Cerebellar cortex (tissue), 1 donor: ENCODE data around the gene AP2A2.
"Not testable (repeated sequence)": the region's sequence is repeated elsewhere in the genome, so short reads cannot be mapped to it uniquely, and the experiment has no call there.

Experiments used
- DNase-seq: peaks from one replicate; pipeline ENCODE4 v3.0.0-alpha.2; 2015; ENCODE audit warnings: low spot score

The AP2A2 gene

DNA sequence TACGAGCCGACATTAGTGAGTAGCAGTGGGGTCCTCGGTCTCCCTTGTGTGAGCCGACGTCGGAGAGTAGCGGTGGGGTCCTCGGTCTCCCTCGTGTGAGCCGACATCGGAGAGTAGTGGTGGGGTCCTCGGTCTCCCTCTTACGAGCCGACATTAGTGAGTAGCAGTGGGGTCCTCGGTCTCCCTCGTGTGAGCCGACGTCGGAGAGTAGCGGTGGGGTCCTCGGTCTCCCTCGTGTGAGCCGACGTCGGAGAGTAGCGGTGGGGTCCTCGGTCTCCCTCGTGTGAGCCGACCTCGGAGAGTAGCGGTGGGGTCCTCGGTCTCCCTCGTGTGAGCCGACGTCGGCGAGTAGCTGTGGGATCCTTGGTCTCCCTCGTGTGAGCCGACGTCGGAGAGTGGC lies 49.7 kb downstream of the AP2A2 start:
- DNase-seq, result not testable (repeated sequence)

DNA sequence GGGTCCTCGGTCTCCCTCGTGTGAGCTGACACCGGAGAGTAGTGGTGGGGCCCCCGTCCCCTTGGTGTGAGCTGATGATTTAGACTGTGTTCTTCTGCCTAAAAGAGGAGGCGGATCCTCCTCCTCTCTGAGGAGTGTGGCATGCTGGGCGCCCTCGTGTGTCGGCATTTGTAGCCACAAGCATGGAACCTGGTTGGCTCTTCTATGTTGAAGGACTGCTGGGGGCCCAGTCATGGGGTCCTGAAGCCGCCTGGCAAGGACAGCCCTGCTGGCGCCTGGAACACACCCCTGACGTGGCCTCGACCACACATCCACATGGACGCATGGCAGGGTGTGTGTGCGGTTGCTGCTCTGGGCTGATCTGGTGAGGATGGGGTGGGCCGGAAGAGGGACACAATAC lies 50.2 kb downstream of the AP2A2 start:
- DNase-seq, result peak; percentile 71

DNA sequence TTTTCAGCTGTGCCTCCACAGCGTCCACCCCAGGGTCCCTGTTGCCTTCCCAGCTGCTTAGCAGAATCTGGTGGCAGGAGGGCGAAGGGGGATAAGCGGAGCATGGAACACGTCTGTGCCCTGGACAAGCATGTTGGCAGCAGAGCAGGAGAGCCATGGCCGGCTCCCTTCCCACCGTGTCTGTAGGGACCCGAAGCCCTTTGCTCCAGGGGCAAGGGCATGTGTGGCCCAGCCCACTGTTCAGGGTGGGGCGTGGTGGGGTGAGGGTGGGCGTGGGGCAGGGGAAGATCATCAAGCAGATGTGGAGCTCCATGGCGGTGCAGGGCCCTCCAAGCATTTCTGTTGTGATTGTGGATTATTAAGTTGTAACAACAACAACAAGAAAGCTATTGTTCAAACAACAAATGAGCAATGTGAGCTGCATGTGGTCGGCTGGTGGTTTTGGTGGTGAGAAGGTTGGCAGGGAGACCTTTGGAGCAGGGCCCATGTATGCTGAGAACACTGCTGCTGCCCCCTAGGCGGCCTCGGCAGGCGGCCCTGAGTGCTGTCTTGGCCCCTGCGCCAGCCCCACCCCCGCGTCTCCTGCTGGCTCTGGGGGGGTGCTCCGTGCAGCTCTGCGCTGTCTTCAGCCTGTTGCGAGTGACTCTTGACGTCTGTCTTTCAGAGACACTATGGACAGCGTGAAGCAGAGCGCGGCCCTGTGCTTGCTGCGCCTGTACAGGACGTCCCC lies 50.9 kb downstream of the AP2A2 start:
- DNase-seq, result no peak

DNA sequence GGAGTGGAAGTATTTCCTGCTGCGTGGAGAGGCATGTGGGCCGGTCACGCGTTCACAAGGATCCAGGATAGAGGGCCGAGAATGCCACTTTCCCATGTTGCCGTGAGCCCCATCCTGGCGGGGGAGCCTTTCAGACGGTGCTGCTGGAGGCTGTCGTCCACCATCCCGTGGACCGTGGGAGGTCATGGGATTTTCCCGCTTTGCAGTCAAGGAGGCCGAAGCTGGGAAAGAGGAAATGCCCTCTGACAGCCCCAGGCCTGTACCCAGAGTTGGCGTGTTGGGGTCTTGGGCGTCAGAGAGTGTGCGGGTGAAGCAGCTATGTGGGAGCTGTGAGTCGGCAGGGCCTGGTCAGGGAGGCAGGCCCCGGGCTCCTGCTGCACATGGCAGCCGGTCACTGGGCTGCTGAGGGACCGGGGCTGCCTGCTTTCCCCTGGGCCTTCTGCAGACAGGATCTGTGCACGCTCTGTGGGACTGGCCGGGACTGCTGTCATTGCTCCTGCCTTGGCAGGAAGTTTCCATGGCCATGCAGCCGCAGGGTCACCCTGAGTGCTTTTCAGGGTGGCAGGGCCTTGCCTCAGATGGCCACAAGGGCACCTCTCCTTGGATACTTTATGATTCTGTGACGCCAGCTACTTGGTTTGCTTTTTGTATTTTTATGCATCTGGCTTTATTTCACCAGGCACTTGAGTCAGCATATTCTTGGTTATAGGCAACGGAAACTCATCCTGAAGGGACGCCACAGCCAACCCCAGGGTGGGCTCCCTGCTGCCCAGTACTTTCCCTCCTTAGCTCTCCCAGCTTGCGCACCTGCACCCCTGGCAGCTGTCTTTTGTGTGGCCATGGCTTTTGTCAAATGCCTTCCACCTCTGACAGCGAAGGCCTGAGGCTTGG lies 52.4 kb downstream of the AP2A2 start:
- no peak for DNase-seq

DNA sequence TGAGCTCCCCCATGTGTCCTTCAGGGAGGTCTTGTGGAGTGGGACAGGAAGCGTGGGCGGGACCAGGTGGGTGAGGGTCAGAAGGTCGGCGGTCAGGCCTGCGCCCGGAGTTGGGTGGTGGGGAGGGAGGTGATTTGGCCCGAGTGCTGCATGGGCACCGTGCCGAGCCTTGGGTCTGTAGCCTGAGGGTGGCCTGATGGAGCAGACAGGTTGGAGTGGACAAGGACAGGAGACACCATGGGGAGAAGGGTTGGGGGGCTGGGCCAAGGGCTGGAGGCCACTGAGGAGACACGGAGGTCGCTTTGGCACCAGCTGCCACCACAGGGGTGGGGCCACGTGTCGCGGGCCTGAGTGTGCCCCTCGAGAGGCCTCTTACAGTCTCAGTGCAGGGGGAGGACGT lies 53.1 kb downstream of the AP2A2 start:
- no peak for DNase-seq

DNA sequence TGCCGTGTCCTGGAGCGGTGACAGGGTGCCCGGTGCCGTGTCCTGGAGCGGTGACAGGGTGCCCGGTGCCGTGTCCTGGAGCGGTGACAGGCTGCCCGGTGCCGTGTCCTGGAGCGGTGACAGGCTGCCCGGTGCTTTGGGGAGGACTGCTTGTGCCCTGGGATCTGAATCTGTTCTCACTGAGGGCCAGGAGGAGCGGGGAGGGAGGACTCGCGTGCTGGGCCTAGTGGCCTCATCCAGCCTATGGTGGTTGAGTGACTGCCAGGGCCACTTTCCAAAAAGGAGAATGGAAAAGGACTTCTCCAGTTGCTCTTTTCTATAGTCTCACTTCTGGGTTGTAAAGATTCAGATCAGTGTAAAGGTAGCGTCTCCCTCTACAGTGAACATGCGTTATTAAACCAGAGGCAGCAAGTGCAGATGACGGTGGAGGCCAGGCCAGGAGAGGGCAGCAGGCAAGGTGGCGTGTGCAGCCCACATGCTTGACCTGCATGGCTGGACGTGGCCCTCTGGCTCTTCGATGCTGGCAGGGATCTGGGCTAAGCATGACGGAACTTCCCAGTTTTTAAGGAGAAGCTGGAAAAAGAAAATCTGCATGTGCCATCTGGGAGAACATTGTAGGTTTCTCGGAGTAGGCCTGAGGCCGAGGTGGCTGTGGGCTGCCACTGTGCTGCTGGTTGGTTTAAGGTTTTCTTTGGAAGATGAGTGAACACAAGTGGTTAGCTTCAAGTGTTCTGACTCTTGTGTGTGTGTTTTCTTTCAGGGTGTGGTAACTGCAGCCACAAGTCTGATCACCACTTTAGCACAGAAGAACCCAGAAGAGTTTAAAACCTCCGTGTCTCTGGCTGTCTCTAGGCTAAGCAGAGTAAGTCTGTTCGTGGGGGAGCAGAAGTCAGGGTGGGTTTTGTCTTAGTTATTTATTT lies 55.0 kb downstream of the AP2A2 start:
- peak; percentile 81 for DNase-seq

DNA sequence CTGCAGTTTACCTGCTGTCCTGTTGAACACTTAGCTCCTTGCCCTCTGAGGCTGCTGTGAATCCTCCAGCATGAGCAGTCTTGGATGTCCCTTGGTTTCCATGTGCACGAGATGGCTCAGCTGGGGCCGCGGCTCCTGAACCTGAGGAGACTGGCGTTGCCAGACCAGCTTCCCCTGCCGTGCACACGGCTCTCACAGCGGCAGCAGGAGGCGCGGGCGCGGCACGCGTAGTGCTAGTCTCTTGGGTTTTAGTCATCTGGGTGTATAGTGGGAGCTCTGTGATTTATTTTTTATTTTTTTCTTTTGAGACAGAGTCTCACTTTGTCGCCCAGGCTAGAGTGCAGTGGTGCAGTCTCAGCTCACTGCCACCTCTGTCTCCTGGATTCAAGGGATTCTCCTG lies 56.1 kb downstream of the AP2A2 start:
- DNase-seq, result no peak

DNA sequence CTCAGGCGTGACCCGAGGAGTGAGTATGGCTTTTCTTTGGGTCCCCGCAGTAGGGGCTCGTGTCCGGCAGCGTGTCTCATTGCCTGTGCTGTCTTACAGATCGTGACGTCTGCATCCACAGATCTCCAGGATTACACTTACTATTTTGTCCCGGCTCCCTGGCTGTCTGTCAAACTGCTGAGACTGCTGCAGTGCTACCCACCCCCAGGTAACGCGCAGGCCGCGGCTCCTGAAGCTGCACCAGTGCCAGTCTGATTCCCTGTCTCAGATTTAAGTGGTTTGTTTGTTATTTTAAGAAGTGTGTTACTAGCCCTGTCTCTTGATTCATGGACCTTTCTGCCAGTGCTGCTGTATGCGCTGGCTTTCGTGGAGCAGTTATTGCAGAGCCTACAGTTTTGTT lies 58.9 kb downstream of the AP2A2 start:
- DNase-seq, result no peak

DNA sequence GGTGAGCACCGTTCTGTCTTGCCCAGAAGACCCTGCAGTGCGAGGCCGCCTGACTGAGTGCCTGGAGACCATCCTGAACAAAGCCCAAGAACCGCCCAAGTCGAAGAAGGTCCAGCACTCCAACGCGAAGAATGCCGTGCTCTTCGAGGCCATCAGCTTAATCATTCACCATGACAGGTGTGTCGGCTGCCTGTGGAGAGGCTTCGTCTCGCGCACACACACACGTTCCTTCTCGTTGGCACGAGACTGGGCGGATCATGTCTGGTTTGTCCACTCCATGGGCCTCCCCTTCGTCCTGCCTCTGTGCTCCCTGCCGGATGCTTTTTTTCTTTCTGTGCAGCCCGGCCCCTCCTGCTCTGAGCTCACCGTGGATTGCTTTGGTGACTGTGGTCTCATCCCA lies 59.7 kb downstream of the AP2A2 start:
- DNase-seq, result no peak

DNA sequence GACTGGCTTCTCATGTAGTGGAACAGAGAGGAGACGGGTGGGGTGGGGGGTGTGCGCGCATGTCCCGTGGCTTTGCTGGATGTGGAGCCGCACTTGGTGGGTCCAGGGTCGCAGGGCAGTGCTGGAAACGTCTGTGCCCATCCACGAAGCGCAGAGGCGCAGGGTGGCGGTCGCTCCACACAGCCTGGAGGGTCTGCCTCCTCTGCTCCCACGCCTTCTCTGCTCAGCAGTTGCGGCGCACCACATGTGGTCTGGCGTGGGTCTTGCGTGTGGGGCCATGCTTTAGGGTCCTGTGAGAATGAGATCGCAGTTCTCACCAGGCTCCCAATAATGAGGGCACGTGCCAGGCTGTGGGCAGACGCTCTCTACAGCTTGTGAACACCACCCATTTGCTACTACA lies 60.2 kb downstream of the AP2A2 start:
- DNase-seq, result no peak

DNA sequence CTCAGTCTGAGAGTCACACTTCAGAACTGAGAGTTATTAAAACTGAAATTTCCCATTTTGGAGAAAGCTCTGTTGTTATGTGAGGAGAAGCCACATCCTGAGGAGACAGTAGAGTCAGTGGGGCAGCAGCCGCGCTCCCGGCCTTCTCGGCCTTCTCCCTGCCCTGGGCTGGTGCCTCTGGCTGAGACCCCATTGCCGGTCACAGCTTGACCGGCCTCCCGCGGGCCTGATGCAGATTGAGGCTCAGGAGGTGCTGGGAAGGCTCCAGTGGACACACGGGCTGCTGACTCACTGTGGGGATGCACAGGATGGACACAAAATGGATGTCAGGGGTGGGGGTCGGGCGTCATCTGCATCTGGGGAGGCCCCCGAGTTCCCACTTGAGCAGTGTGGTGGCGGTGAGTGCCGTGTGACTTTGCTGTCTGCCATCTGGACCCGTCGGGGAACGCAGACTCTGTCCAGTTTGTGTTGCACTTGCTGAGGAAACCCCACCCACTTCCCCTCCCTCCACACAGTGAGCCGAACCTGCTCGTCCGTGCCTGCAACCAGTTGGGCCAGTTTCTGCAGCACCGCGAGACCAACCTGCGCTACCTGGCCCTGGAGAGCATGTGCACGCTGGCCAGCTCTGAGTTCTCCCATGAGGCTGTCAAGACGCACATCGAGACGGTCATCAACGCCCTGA lies 60.7 kb downstream of the AP2A2 start:
- DNase-seq, result peak; percentile 77

DNA sequence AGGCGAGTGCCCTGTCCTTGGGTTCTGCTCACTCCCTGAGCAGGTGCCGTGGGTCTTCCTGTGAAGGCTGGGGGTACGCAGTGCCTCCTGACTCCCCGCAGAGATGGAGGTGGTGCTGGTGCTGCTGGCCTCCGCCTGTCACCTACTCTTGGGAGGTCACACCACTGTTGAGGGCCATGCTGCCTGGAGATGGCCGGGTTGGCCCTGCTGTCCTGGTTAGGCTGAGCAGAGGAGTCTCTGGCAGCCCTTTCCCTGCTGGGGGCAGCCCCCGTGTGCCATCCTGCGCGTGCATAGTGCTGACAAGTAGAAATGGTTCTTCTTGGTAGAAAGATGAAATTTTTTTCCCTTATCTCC lies 61.3 kb downstream of the AP2A2 start:
- no peak for DNase-seq

DNA sequence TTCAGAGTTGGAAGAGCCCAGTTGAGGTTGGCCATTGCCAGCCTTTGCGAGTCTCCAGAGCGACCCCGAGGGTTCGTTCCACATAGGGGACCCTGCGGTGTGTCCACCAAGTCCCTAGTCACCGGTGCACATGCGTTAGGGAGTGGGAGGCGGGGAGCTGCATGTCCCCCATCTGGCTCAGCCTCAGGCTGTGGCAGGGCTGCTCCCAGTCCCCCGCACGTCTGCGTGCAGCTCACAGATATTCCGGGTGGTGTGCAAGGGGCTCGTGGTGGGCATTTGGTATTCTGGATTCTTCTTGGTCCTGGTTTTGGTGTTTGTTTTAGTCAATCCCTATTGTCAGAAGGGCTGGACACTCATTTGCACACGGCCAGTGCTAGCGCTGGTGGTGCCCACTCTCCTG lies 62.0 kb downstream of the AP2A2 start:
- no peak for DNase-seq

DNA sequence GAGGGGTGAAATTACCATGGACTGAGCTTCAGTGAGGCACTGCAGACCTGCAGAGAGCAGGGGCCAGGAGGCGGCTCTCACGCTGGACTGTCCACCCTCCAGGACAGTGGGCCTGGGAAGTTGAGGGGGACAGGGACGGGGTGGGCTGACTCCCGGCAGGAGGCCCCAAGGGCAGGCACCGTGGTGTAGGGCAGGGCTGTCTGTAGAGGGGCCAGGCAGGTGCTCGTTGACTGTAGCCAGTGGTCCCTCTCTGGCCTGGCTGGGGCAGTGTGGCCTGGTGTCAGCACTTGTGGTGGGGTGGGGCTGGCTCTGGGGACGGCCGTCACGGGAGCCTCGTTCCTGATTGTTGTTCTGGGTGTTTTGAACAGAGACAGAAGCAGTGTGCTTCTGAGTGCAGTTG lies 64.4 kb downstream of the AP2A2 start:
- no peak for DNase-seq

DNA sequence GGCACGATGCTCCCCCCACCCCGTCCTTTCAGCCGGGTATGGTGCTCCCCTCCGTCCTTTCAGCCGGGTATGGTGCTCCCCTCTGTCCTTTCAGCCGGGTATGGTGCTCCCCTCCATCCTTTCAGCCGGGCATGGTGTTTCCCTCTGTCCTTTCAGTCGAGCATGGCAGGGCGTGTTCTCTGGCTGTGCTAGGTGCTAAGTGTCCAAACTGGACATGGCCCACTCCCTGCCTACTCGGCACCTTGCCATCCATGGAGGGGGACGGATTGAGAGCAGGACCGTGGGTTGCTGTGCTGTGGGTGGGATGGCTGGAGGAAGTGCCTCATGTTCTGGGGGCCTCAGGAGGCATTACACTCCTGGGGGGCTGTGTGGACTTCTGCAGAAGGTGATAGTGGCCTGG lies 65.4 kb downstream of the AP2A2 start:
- DNase-seq, result no peak

DNA sequence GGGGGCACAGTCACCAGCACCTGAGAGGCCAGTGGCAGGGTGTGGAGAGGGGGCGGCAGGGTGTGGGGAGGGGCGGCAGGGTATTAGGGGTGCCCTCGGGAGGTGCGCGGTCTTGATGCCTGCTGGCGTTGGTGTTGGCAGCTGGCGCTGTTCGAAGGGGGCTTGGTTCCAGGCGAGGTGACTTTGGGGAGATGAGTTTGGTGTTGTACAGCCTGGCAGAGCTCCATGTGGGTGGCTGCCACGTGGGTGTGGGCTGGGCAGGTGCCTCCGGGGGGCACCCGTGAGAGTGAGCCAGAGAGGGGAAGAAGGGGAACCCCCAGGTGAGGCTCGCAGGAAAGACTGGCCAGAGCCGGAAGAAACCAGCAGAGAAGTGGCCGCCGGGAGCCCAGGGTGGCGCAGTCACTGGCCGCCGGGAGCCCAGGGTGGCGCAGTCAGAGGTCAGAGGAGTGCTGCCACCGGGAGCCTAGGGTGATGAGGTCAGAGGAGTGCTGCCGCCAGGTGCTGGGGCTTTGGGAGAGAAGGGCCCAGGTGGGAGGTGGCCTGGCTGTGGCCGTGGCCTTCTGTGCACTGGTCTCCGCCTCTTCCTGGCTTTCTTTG lies 66.1 kb downstream of the AP2A2 start:
- DNase-seq, result no peak

DNA sequence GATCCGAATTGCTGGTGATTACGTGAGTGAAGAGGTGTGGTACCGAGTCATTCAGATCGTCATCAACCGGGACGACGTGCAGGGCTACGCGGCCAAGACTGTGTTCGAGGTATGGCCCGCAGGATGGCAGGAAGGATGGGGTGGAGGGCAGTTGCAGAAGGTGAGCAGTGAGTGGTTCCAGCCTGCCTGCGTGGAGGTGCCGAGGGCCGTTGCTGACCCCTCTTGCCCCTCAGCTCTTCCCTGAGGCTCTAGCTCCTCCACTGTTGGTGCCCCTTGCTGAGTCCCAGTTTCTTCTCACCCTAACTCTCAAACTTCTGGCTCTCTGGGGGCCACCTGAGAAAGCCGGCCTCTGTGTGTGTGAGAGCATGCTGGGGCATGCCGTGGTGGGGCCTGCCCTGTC lies 66.9 kb downstream of the AP2A2 start:
- DNase-seq, result no peak

DNA sequence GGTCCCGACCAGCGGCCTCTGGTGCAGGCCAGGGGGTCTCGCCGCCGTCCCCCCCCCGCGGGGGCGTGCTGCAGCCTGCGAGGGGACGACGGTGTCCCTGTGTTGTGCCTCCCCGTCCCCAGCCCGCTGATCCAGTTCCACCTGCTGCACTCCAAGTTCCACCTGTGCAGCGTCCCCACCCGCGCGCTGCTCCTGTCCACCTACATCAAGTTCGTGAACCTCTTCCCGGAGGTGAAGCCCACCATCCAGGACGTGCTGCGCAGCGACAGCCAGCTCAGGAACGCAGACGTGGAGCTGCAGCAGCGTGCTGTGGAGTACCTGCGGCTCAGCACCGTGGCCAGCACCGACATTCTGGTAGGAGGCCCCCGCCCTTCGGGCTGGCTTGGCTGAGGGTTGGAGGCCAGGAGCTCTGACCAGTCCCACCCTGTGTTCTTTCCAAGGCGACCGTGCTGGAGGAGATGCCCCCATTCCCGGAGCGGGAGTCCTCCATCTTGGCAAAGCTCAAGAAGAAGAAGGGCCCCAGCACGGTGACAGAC lies 68.0 kb downstream of the AP2A2 start:
- DNase-seq, result no peak

DNA sequence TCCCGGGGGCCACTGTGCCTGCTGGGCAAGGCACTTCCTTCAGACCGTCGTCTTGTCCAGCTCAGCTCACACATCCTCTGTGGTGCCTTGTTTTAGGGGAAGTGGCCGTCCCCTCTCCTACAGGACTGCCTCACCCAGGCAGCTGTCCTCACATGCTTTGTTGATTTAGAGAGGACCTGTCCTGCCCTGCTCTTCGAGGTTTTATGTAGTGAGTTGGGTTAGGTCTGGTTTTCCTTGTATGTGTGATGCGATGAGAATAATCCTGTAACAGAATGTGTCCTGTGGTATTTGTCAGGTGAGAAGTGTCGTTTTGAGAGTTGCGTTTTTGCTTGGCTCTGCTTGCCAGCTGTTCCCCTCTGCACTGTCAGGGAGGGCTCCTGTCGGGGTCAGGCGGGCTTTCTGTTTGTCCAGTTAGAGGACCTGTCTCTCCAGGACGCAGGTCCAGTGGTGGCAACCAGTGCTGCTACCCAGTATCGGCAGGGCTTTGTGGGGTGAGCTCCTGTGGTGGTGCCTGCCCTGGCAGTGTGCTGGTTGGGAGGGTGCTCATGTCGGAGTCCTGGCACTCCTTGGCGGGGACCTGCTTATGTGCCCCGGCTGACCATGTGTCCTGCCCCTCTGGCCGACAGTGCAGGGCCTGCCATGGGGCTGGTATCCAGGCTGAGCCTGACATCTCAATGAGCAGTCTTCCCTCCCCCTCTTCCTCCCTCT lies 69.5 kb downstream of the AP2A2 start:
- DNase-seq, result no peak

DNA sequence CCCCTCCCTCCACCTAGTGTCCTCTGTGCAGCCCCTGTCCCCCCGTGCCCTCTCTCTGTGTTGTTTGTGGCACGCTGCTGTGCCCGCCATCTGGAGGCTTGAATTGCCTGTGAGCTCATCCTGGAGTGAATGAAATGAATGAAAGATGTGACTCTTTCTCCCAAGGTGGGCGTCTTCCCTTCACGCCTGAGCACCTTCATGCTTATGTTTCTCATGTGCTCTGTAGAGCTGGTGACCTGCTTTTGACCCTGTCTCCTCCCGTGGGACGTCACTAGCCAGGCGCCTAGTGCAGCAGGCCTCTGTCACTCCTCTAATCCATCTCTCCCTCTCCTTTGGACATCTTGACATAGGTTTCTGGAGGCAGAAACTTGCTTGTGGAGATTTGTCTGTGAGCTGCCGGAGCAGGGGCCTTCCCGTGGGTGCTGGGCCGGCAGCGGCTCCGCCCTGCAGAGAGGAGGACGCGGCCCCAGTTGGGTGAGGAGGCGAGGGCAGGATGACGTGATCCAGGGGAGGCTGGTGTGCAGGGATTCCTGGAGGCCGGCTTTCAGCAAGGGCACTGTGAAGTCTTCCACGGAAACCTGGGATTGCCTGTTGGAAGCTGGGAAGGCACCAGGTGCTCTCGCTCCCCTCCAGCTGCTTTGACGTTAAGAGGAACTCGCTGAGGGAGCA lies 70.2 kb downstream of the AP2A2 start:
- DNase-seq, result peak; percentile 58
